Right ventricle myocardium inferior (tissue), 1 donor: ENCODE results near the gene OR1F1. TPM values are rescaled to one million over a fixed set of nuclear protein-coding genes. Genes with fewer than 3 reads are reported as not detected.
A peak's percentile ranks its signal among the peaks of the same experiment; 100 is the strongest.

Source experiments
- ATAC-seq: fragments of 200-7000 bp; cut with Tn5 transposase; one replicate; pipeline ENCODE4 v1.9.1; 2020; ENCODE audit warnings: mild to moderate bottlenecking, moderate library complexity
- DNase-seq: peaks from one replicate; pipeline ENCODE4 v3.0.0; 2021; ENCODE audit errors: missing footprints
- intact Hi-C: fragments of 100-400 bp; cut with DNase I; formaldehyde crosslinking; loops from one replicate; pipeline ENCODE4 v1.11.0; 2022
- total RNA-seq: library from RNA; stranded (reverse); fragmentation: NEBNext Ultra II Directional; extraction: Animal tissue kit (Norgen Biotek cat#: 25700); gene quantifications from one replicate; pipeline ENCODE4 v1.2.1, GENCODE V29; 2021
- donor health status: DM: no; HTN: yes; CAD: no; lungs with severe emphysema.

Gene OR1F1
- total RNA-seq, 1 donor from 2014 or later: not detected

- ATAC-seq: no peak
- intact Hi-C loops: no loop called here
These were observed 36.0 kb downstream of the OR1F1 start for GRCh38 chr16:3223913-3224515.

GRCh38 chr16:3234543-3234856, 46.5 kb downstream of the OR1F1 start:
- DNase-seq: no peak
- intact Hi-C loops: loop anchor here (2.0 to 5.0 kb wide), 2 partner anchors 28 to 68 kb away; no protein-coding TSS in a partner anchor
- no peak for ATAC-seq

More at GRCh38 chr16:3223913-3224515, 36.0 kb downstream of the OR1F1 start:
- no peak for DNase-seq

GRCh38 chr16:3234857-3235561, 47.0 kb downstream of the OR1F1 start, which contains the start of gene ZNF200:
Gene ZNF200, minus strand, starts transcription at chr16:3235158. Its CDS starts 1,403 bp downstream, at chr16:3233755.
- intact Hi-C loops: loop anchor here (2.0 to 5.0 kb wide), 3 partner anchors 28 to 67 kb away; partner anchors contain the start of gene ZNF263
- ATAC-seq (peak; percentile 99), DNase-seq (peak; percentile 99)

- intact Hi-C loops: loop anchor here (2.0 to 5.0 kb wide), 2 partner anchors 27 to 46 kb away; partner anchors contain the start of gene ZNF263
- DNase-seq: no peak
- ATAC-seq: no peak
These were observed 48.1 kb downstream of the OR1F1 start for GRCh38 chr16:3235856-3236669.

GRCh38 chr16:3241761-3242160, 53.8 kb downstream of the OR1F1 start:
- no peak for ATAC-seq
- intact Hi-C loops: no loop called here
- DNase-seq: no peak

GRCh38 chr16:3242709-3243108, 54.7 kb downstream of the OR1F1 start:
- ATAC-seq: no peak
- intact Hi-C loops: no loop called here
- DNase-seq: no peak

- ATAC-seq (no peak), DNase-seq (no peak)
- intact Hi-C loops: no loop called here
These were observed 55.9 kb downstream of the OR1F1 start for GRCh38 chr16:3243882-3244281.

- DNase-seq (no peak), ATAC-seq (no peak)
- intact Hi-C loops: no loop called here
These were observed 58.0 kb downstream of the OR1F1 start for GRCh38 chr16:3246002-3246401.

- DNase-seq: no peak
- ATAC-seq: no peak
- intact Hi-C loops: no loop called here
These were observed 58.9 kb downstream of the OR1F1 start for GRCh38 chr16:3246876-3247275.

- no peak for DNase-seq
- intact Hi-C loops: no loop called here
These were observed 60.6 kb downstream of the OR1F1 start for GRCh38 chr16:3248596-3248995.

GRCh38 chr16:3249020-3249419, 61.0 kb downstream of the OR1F1 start:
- intact Hi-C loops: no loop called here
- DNase-seq: no peak
- ATAC-seq: no peak

More at GRCh38 chr16:3248596-3248995, 60.6 kb downstream of the OR1F1 start:
- no peak for ATAC-seq

GRCh38 chr16:3249451-3249850, 61.4 kb downstream of the OR1F1 start:
- ATAC-seq (no peak), DNase-seq (no peak)
- intact Hi-C loops: no loop called here

GRCh38 chr16:3252967-3253366, 65.0 kb downstream of the OR1F1 start:
- ATAC-seq (no peak), DNase-seq (no peak)
- intact Hi-C loops: no loop called here

GRCh38 chr16:3254309-3254708, 66.3 kb downstream of the OR1F1 start:
- DNase-seq (no peak), ATAC-seq (no peak)
- intact Hi-C loops: no loop called here

Other genes starting within 250 kb of the OR1F1 start
- not detected for gene KREMEN2, start 223.9 kb upstream of the OR1F1 start, total RNA-seq
- gene PAQR4, start 218.9 kb upstream of the OR1F1 start, total RNA-seq: 11.4 TPM
- gene PKMYT1, start 207.8 kb upstream of the OR1F1 start, total RNA-seq: 2.9 TPM
- 0.32 TPM for gene CLDN9, start 175.3 kb upstream of the OR1F1 start, total RNA-seq
- not detected for gene CLDN6, start 170.0 kb upstream of the OR1F1 start, total RNA-seq
- 42.8 TPM for gene TNFRSF12A, start 167.8 kb upstream of the OR1F1 start, total RNA-seq
- 68.6 TPM for gene HCFC1R1, start 164.3 kb upstream of the OR1F1 start, total RNA-seq
- gene THOC6, start 164.2 kb upstream of the OR1F1 start, total RNA-seq: 12.9 TPM
- gene BICDL2, start 151.3 kb upstream of the OR1F1 start, total RNA-seq: not detected
- gene MMP25, start 141.6 kb upstream of the OR1F1 start, total RNA-seq: 1.7 TPM
- gene IL32, start 122.6 kb upstream of the OR1F1 start, total RNA-seq: 57.8 TPM
- not detected for gene ZSCAN10, start 88.9 kb upstream of the OR1F1 start, total RNA-seq
- gene ZNF205, start 75.6 kb upstream of the OR1F1 start, total RNA-seq: 7.4 TPM
- gene ZNF213, start 53.2 kb upstream of the OR1F1 start, total RNA-seq: 6.2 TPM
- 5.1 TPM for gene ZNF200, start 47.0 kb downstream of the OR1F1 start, total RNA-seq
- gene MEFV, start 68.4 kb downstream of the OR1F1 start, total RNA-seq: 1.1 TPM
- gene ZNF263, start 95.3 kb downstream of the OR1F1 start, total RNA-seq: 8.4 TPM
- 8.4 TPM for gene TIGD7, start 117.2 kb downstream of the OR1F1 start, total RNA-seq
- gene ZNF75A, start 117.3 kb downstream of the OR1F1 start, total RNA-seq: 19.0 TPM
- gene OR2C1, start 167.7 kb downstream of the OR1F1 start, total RNA-seq: not detected
- 6.9 TPM for gene ZSCAN32, start 212.8 kb downstream of the OR1F1 start, total RNA-seq
- 10.0 TPM for gene ZNF174, start 213.0 kb downstream of the OR1F1 start, total RNA-seq